Smooth muscle cell (in vitro differentiated cells): Measurements from ENCODE around the gene FTSJ3. TPM values are rescaled to one million over a fixed set of nuclear protein-coding genes. Genes with fewer than 3 reads are reported as not detected.

Experiments used
- DNase-seq: peaks from one replicate; lab custom pipeline; 2025; ENCODE audit not compliant: unreplicated experiment; lab: John Stamatoyannopoulos, UW
- H2AFZ ChIP-seq: fragments of 200-600 bp; sonication (generic); 2 replicates; pipeline ENCODE4 v1.6.0; 2016; ENCODE audit warnings: antibody characterized with exemption, low read depth, mild to moderate bottlenecking
- H3F3A ChIP-seq: fragments of 200-600 bp; sonication (generic); 2 replicates; pipeline ENCODE4 v1.6.0; 2017; ENCODE audit warnings: antibody characterized with exemption, low read depth
- H3K27ac ChIP-seq: fragments of 200-600 bp; sonication (generic); 2 replicates; pipeline ENCODE4 v1.5.1; 2016; ENCODE audit warnings: low read depth, mild to moderate bottlenecking
- H3K27me3 ChIP-seq: fragments of 200-600 bp; sonication (generic); 2 replicates; pipeline ENCODE4 v1.6.1; 2016; ENCODE audit warnings: low read depth, mild to moderate bottlenecking
- H3K36me3 ChIP-seq: fragments of 200-600 bp; sonication (generic); 2 replicates; pipeline ENCODE4 v1.5.1; 2016; ENCODE audit warnings: low read depth
- H3K4me1 ChIP-seq: fragments of 200-600 bp; sonication (generic); 2 replicates; pipeline ENCODE4 v1.5.1; 2016; ENCODE audit warnings: low read depth
- H3K4me2 ChIP-seq: fragments of 200-600 bp; sonication (generic); 2 replicates; pipeline ENCODE4 v1.6.0; 2016; ENCODE audit warnings: mild to moderate bottlenecking
- H3K4me3 ChIP-seq: fragments of 200-600 bp; sonication (generic); 2 replicates; pipeline ENCODE4 v1.5.1; 2016; ENCODE audit warnings: mild to moderate bottlenecking
- H3K79me2 ChIP-seq: fragments of 200-600 bp; sonication (generic); 2 replicates; pipeline ENCODE4 v1.6.0; 2016; ENCODE audit warnings: low read depth, mild to moderate bottlenecking
- H3K9ac ChIP-seq: fragments of 200-600 bp; sonication (generic); 2 replicates; pipeline ENCODE4 v1.6.0; 2016; ENCODE audit warnings: low read depth
- H3K9me3 ChIP-seq: fragments of 200-600 bp; sonication (generic); replicated peaks from 2 replicates; pipeline ENCODE4 v1.5.1; 2016; ENCODE audit warnings: low read depth
- H4K20me1 ChIP-seq: fragments of 200-600 bp; sonication (generic); 2 replicates; pipeline ENCODE4 v1.6.0; 2016; ENCODE audit warnings: low read depth
- CTCF ChIP-seq: fragments of 200-600 bp; sonication (generic); IDR thresholded peaks from 2 replicates; pipeline ENCODE4 v1.5.1; 2017; ENCODE audit warnings: borderline replicate concordance, mild to moderate bottlenecking, antibody characterized with exemption; ENCODE audit not compliant: insufficient read depth, poor library complexity, severe bottlenecking
- WGBS: methylation state at CpG from one replicate; pipeline ENCODE4 v1.1.7; 2016; ENCODE audit warnings: low lambda C conversion rate; 5-methylcytosine and 5-hydroxymethylcytosine counted together
- polyA plus RNA-seq: library from polyadenylated mRNA; unstranded; fragments of >200 nt; fragmentation: Nextera tagmentation; extraction: Ambion mirVana; gene quantifications from 2 replicates; pipeline ENCODE4 v1.2.1, GENCODE V29; 2016
- total RNA-seq: library from RNA; depleted of rRNA; stranded (reverse); fragments of >200 nt; gene quantifications from 2 replicates; pipeline ENCODE4 v1.2.3, GENCODE V29; 2014

The FTSJ3 gene
- total and polyA plus RNA-seq, 2 experiments from 2014 or later, result 21.9 to 46.8 TPM

- DNase-seq, result no peak
- H2AFZ ChIP-seq, result no peak overlapping the region
- no peaks in the 10 kb centered on the region for H3K9me3 ChIP-seq
- no peak overlapping the region for H3K9ac ChIP-seq
- no peaks in the 10 kb centered on the region for H3K27me3 ChIP-seq
- TF ChIP-seq CTCF, result no peak
- H4K20me1 ChIP-seq, result peaks cover 3% of the 10 kb centered on the region
- WGBS, result 99% methylated on average over 9 of the region's 9 CpGs
- H3K4me1 ChIP-seq, result no peaks in the 10 kb centered on the region
- H3K36me3 ChIP-seq, result peaks cover 75% of the 10 kb centered on the region
- H3K79me2 ChIP-seq, result peaks cover 8% of the 10 kb centered on the region
- H3K4me3 ChIP-seq, result no peak overlapping the region
- no peak overlapping the region for H3K27ac ChIP-seq
- H3F3A ChIP-seq, result peaks cover 4% of the 10 kb centered on the region
- H3K4me2 ChIP-seq, result no peak overlapping the region
Measured at GRCh38 chr17:63809970-63810369, 17.5 kb downstream of the FTSJ3 start.

- Histone ChIP-seq H2AFZ (no peak overlapping the region), H4K20me1 (peaks cover 19% of the 10 kb centered on the region), H3K4me1 (no peaks in the 10 kb centered on the region), H3K27ac (no peak overlapping the region), H3K27me3 (no peaks in the 10 kb centered on the region), H3K36me3 (peaks cover 64% of the 10 kb centered on the region), H3K4me3 (no peak overlapping the region), H3K79me2 (peaks cover 30% of the 10 kb centered on the region), H3K9me3 (no peaks in the 10 kb centered on the region), H3K9ac (no peak overlapping the region), H3K4me2 (no peak overlapping the region), H3F3A (no peaks in the 10 kb centered on the region)
- 92% methylated on average over 2 of the region's 2 CpGs for WGBS
- no peak for TF ChIP-seq CTCF
- DNase-seq, result no peak
Measured at GRCh38 chr17:63805591-63805990, 21.9 kb downstream of the FTSJ3 start.

DNA sequence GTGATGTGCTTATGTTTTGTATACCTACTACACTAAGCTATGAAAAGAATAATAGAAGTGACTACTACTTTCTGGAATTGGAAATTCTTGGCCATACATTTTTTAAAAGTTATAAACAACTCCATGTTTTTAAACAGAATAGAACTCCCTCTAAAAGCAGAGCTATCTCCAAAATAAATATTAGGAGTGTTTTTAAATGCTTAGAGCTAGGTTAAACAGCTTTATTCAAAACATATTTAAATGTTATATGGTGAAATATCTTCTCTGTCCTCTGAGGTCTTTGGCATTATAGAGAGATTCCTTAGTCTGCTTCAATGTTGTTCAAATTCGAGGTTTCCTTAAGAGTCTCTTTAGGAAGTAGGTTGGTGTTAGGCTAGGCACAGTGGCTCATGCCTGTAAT is 23.1 kb downstream of the FTSJ3 start:
- H3K9me3 ChIP-seq, result no peaks in the 10 kb centered on the region
- H3K4me2 ChIP-seq, result no peak overlapping the region
- DNase-seq, result no peak
- H3K27me3 ChIP-seq, result no peaks in the 10 kb centered on the region
- peaks cover 27% of the 10 kb centered on the region for H4K20me1 ChIP-seq
- H3K36me3 ChIP-seq, result peaks cover 58% of the 10 kb centered on the region
- WGBS, result 92% methylated on average over 1 of the region's 1 CpG
- H3F3A ChIP-seq, result no peaks in the 10 kb centered on the region
- H3K4me3 ChIP-seq, result no peak overlapping the region
- no peak overlapping the region for H3K27ac ChIP-seq
- H2AFZ ChIP-seq, result no peak overlapping the region
- H3K9ac ChIP-seq, result no peak overlapping the region
- no peak for TF ChIP-seq CTCF
- H3K4me1 ChIP-seq, result no peaks in the 10 kb centered on the region
- H3K79me2 ChIP-seq, result peaks cover 30% of the 10 kb centered on the region

- no peak overlapping the region for H3K4me3 ChIP-seq
- TF ChIP-seq CTCF, result no peak
- no peak overlapping the region for H3K27ac ChIP-seq
- H3F3A ChIP-seq, result no peaks in the 10 kb centered on the region
- peaks cover 59% of the 10 kb centered on the region for H3K36me3 ChIP-seq
- no peaks in the 10 kb centered on the region for H3K4me1 ChIP-seq
- no peak overlapping the region for H2AFZ ChIP-seq
- 100% methylated on average over 1 of the region's 1 CpG for WGBS
- H3K9ac ChIP-seq, result no peak overlapping the region
- H3K79me2 ChIP-seq, result peaks cover 45% of the 10 kb centered on the region
- H4K20me1 ChIP-seq, result peaks cover 61% of the 10 kb centered on the region
- DNase-seq, result no peak
- H3K9me3 ChIP-seq, result no peaks in the 10 kb centered on the region
- H3K4me2 ChIP-seq, result no peak overlapping the region
- no peaks in the 10 kb centered on the region for H3K27me3 ChIP-seq
Measured at GRCh38 chr17:63800783-63801182, 26.7 kb downstream of the FTSJ3 start.
